Medulla oblongata (tissue), 1 donor: Measurements from ENCODE around the gene ZMAT1.
"Not testable (repeated sequence)": the region's sequence is repeated elsewhere in the genome, so short reads cannot be mapped to it uniquely, and the experiment has no call there.

Source experiments
- DNase-seq: peaks from one replicate; pipeline ENCODE4 v3.0.0-alpha.2; 2015; ENCODE audit errors: extremely low spot score

Gene ZMAT1

DNA sequence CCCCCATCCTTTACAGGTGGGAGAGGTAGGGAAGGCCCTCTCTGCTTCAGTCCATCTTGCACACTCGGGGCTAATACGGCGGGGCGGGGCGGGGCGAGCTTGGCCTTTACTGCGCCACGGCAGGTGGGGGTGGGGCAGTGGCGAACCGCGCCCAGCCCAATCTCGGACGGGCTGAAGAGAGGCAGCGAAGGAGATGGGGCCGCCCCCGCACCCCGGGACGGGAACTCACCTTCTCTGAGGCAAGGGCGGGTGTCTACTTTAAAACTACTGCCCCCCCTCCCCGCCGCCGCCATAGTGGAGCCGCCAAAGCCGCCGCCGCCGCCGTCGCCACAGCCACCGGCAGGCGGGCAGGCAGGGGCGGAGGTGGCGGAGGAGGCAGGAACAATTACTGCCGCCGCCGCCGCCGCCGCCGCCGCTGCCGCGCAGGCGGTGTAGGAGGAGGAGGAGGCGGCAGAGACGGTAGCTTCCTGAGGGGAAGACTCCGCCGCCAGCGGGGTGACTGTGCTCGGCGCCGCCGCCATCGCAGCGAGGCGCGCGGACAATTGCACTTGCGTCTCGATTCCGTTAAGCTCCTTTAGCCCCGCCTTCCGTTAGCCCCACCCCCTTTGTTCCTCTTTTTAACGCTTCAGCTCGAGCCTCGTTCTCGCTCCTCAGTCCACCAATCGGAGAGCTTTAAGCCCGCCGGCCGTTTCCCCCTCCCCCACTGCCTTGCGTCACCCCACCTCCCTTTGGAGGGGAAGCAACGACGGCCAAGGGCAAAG lies at the start of gene ZMAT1:
ZMAT1 (minus strand) TSS at position 540 of the 761 bp plus-strand sequence; CDS start at position 521, 19 bp downstream.
- peak; percentile 93 for DNase-seq

DNA sequence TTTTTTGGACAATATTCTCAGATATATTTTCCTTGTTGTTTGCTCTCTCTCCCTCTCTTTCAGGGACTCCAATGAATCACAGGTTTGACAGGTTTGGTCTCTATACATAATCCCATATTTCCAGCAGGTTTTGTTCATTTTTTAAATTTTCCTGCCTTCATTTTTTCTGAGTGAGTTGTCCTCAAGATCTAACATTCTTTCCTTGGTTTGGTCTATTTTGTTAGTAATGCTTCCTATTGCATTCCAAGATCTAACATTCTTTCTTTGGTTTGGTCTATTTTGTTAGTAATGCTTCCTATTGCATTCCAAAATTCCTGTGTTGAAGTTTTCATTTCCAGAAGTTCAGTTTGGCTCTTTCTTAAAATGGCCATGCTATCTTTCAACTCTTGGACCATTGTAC lies 45.3 kb upstream of the ZMAT1 start:
- no peak for DNase-seq

DNA sequence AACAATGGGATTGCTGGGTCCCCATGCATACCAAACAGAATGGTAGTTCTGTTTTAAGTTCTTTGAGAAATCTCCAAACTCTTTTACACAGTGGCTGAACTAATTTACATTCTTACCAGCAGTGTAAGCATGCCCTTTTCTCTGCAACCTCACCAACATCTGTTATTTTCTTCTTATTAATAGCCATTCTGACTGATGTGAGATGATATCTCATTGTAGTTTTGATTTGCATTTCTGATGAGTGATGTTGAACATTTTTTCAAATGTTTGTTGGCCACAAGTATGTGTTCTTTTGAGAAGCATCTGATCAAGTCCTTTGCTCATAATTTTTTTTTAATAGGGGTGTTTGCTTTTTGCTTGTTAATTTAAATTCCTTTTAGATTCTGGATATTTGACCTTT lies 41.2 kb upstream of the ZMAT1 start:
- no peak for DNase-seq

DNA sequence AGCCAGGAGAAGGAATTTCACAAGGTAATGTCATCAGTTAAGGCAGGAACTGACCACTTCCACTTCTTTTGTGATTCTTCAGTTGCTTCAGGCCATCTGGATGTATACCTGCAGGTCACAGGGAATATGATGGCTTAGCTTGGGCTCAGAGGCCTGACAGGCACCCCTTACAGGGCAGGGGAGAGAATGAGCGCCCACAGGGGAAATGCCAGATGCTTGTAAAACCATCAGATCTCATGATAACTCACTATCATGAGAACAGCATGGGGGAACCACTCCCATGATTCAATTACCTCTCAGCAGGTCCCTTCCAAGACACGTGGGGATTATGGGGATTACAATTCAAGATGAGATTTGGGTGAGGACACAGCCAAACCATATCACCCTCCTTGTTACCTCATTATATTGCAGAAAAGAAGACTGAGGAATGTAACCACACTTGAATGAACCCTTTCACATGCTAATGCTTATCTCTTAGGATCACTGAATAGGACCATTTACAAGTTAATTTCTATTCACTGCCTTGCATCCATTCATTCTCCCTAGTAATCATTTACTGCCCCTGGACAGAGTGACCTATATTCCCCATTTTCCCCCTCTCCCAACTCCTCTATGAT lies 33.2 kb upstream of the ZMAT1 start:
- DNase-seq, result not testable (repeated sequence)

GRCh38 chrX:101958139-101958538 lies 26.3 kb upstream of the ZMAT1 start:
- no peak for DNase-seq

GRCh38 chrX:101957174-101957573 lies 25.3 kb upstream of the ZMAT1 start:
- no peak for DNase-seq

- no peak for DNase-seq
These were observed 24.7 kb upstream of the ZMAT1 start for GRCh38 chrX:101956556-101956955.

- DNase-seq, result no peak
These were observed 18.8 kb upstream of the ZMAT1 start for GRCh38 chrX:101950581-101950980.

GRCh38 chrX:101932249-101932570 lies 383 bp upstream of the ZMAT1 start:
- no peak for DNase-seq

DNA sequence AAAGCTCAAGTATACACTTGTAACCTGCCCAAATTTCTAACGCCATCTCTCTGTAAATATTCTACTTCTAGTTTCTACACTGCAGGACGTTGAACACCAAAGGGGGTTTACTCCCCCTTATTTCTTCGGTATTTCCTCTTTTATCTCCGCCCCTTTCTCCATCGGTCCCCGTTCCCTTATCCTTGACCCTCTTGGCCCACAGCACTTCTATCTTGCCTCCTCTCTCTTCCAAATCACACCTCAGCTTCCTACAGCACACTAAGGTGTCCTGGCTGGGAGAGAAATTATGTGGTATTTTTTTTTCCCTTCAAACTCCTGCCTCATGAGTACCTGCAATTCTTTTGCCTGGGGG lies 715 bp downstream of the ZMAT1 start:
- DNase-seq, result peak; percentile 26

DNA sequence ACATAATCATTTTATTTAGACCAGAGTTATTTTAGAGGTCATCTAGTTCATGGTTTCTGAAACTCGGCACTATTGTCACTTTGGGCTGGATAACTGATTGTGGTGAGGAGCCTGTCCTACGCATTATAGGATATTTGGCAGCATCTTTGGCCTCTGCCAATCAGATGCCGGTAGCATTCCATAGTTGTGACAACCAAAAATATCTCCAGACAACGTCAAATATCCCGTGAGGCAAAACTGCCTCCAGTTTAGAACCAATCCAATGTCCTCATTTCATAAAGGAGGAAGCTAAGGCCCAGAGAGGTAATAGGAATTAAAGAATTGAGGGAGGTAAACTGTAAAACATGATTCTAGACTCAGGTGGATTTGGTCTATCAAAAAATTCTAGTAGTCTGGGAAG lies 6.1 kb downstream of the ZMAT1 start:
- DNase-seq, result no peak

GRCh38 chrX:101918751-101919150 lies 13.1 kb downstream of the ZMAT1 start:
- no peak for DNase-seq

GRCh38 chrX:101906136-101906796 lies 25.6 kb downstream of the ZMAT1 start:
- DNase-seq, result no peak

GRCh38 chrX:101904996-101905395 lies 26.8 kb downstream of the ZMAT1 start:
- DNase-seq, result no peak
